Large intestine (tissue), 3 donors: Measurements from ENCODE around the gene MRPS12. TPM values are rescaled to one million over a fixed set of nuclear protein-coding genes. Genes with fewer than 3 reads are reported as not detected.

Source experiments
- DNase-seq, 2 donors: peaks; one replicate each; pipeline versions ENCODE4 v3.0.0 to v3.0.0-alpha.2; 2013
- H3K27ac ChIP-seq: one replicate; pipeline ENCODE4 v1.5.1; 2013; ENCODE audit warnings: low read length
- H3K27me3 ChIP-seq: 2 replicates; pipeline ENCODE4 v1.6.1; 2013; ENCODE audit warnings: low read length; ENCODE audit not compliant: control insufficient read depth, insufficient read depth
- H3K36me3 ChIP-seq: 2 replicates; pipeline ENCODE4 v1.6.1; 2013; ENCODE audit warnings: low read length; ENCODE audit not compliant: control insufficient read depth, insufficient read depth
- H3K4me1 ChIP-seq: one replicate; pipeline ENCODE4 v1.6.1; 2013; ENCODE audit warnings: low read length; ENCODE audit not compliant: control insufficient read depth, insufficient read depth
- H3K4me3 ChIP-seq: one replicate; pipeline ENCODE4 v1.5.1; 2013; ENCODE audit warnings: low read length
- H3K9me3 ChIP-seq: one replicate; pipeline ENCODE4 v1.6.1; 2013; ENCODE audit warnings: mild to moderate bottlenecking, low read depth, low read length, moderate library complexity; ENCODE audit not compliant: control insufficient read depth
- WGBS: methylation state at CpG from one replicate; pipeline ENCODE4 v1.1.5; 2013; ENCODE audit warnings: low lambda C conversion rate; ENCODE audit not compliant: insufficient coverage; 5-methylcytosine and 5-hydroxymethylcytosine counted together
- polyA plus RNA-seq: library from polyadenylated mRNA; unstranded; fragments of 120-200 nt; gene quantifications from one replicate; pipeline ENCODE4 v1.2.1, GENCODE V29; 2013

The MRPS12 gene
- polyA plus RNA-seq, 1 donor, result 23.5 TPM

- WGBS, result no CpG with 5 or more reads among the region's 9 CpGs
Measured at GRCh38 chr19:38894968-38895367, 35.8 kb upstream of the MRPS12 start.

DNA sequence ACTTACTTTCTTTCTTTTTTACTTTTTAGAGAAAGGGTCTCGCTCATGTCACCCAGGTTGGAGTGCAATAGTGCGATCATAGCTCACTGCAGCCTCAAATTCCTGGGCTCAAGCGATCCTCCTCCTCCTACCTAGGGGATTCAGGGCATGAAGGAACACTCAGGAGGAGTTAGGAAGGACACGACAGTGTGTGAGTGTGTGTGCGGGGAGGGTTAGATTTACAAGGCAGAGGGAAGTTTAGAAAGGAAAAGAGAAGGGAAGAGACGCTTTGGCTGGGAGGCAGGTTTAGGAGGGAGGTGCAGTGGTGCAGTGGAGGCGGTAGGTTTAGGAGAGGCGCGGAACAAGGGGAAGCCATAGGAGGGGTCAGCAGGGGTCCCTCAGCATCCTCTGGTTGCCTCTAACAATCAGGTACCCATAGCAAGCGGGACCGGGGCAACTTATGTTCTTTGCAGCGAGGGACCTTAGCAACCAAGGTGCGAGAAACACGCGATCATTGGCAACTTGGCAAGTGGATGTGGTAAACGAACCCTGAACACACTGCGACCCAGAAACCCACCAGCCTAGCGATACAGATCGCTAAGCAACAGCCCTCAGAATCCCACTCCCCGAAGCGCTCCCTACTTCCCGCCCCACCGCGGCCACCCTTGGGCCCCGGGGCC, 31.8 kb upstream of the MRPS12 start:
- DNase-seq, result no peak

More at GRCh38 chr19:38894968-38895367, 35.8 kb upstream of the MRPS12 start:
- Histone ChIP-seq H3K9me3 (no peaks in the 10 kb centered on the region), H3K4me3 (no peak overlapping the region), H3K27me3 (no peaks in the 10 kb centered on the region), H3K27ac (no peak overlapping the region), H3K4me1 (peaks cover 10% of the 10 kb centered on the region), H3K36me3 (peaks cover 17% of the 10 kb centered on the region)
- DNase-seq, result no peak

GRCh38 chr19:38899447-38900201, 31.1 kb upstream of the MRPS12 start, which contains the start of the genes NFKBIB and SIRT2:
TSS of gene NFKBIB (plus strand) at chr19:38899969. CDS start at chr19:38900033, 64 bp downstream.
TSS of gene SIRT2 (minus strand) at chr19:38899618. CDS start at chr19:38899521, 97 bp downstream.
- peaks cover 16% of the 10 kb centered on the region for H3K4me1 ChIP-seq

More for the DNA sequence above, 31.8 kb upstream of the MRPS12 start:
- no peaks in the 10 kb centered on the region for H3K27me3 ChIP-seq
- peak overlapping the region; percentile 80 for H3K27ac ChIP-seq
- WGBS, result 13% methylated on average over 3 of the region's 25 CpGs
- H3K4me3 ChIP-seq, result peak overlapping the region; percentile 96
- H3K4me1 ChIP-seq, result peaks cover 16% of the 10 kb centered on the region
- no peaks in the 10 kb centered on the region for H3K9me3 ChIP-seq
- no peaks in the 10 kb centered on the region for H3K36me3 ChIP-seq

GRCh38 chr19:38900202-38900629, 30.5 kb upstream of the MRPS12 start:
- Histone ChIP-seq H3K36me3 (peaks cover under 1% of the 10 kb centered on the region), H3K4me3 (peak overlapping the region; percentile 96), H3K9me3 (no peaks in the 10 kb centered on the region), H3K27ac (peak overlapping the region; percentile 84), H3K4me1 (peaks cover 16% of the 10 kb centered on the region), H3K27me3 (no peaks in the 10 kb centered on the region)
- DNase-seq, result no peak
- 30% methylated on average over 2 of the region's 8 CpGs for WGBS

More at GRCh38 chr19:38899447-38900201, 31.1 kb upstream of the MRPS12 start, which contains the start of the genes NFKBIB and SIRT2:
- Histone ChIP-seq H3K27ac (peak within 1 kb of the TSS; percentile 84), H3K36me3 (no peaks in the 10 kb centered on the region), H3K9me3 (no peaks in the 10 kb centered on the region), H3K4me3 (peak within 1 kb of the TSS; percentile 96), H3K27me3 (no peaks in the 10 kb centered on the region)
- WGBS, result no CpG with 5 or more reads among the region's 64 CpGs
- peak; percentile 100 for DNase-seq

- H3K27ac ChIP-seq, result peak overlapping the region; percentile 84
- peak in 1 of 2 donors; percentile 25 for DNase-seq
- 20% methylated on average over 3 of the region's 3 CpGs for WGBS
Measured at GRCh38 chr19:38900743-38901190, 30.0 kb upstream of the MRPS12 start.

GRCh38 chr19:38901683-38902082, 29.1 kb upstream of the MRPS12 start:
- DNase-seq, result no peak
- WGBS, result 100% methylated on average over 1 of the region's 1 CpG
- Histone ChIP-seq H3K9me3 (no peaks in the 10 kb centered on the region), H3K27me3 (no peaks in the 10 kb centered on the region), H3K36me3 (peaks cover 8% of the 10 kb centered on the region), H3K4me3 (no peak overlapping the region), H3K4me1 (peaks cover 16% of the 10 kb centered on the region), H3K27ac (no peak overlapping the region)

More at GRCh38 chr19:38900743-38901190, 30.0 kb upstream of the MRPS12 start:
- H3K36me3 ChIP-seq, result peaks cover 6% of the 10 kb centered on the region
- H3K27me3 ChIP-seq, result no peaks in the 10 kb centered on the region
- peaks cover 16% of the 10 kb centered on the region for H3K4me1 ChIP-seq
- no peaks in the 10 kb centered on the region for H3K9me3 ChIP-seq
- H3K4me3 ChIP-seq, result peak overlapping the region; percentile 96

DNA sequence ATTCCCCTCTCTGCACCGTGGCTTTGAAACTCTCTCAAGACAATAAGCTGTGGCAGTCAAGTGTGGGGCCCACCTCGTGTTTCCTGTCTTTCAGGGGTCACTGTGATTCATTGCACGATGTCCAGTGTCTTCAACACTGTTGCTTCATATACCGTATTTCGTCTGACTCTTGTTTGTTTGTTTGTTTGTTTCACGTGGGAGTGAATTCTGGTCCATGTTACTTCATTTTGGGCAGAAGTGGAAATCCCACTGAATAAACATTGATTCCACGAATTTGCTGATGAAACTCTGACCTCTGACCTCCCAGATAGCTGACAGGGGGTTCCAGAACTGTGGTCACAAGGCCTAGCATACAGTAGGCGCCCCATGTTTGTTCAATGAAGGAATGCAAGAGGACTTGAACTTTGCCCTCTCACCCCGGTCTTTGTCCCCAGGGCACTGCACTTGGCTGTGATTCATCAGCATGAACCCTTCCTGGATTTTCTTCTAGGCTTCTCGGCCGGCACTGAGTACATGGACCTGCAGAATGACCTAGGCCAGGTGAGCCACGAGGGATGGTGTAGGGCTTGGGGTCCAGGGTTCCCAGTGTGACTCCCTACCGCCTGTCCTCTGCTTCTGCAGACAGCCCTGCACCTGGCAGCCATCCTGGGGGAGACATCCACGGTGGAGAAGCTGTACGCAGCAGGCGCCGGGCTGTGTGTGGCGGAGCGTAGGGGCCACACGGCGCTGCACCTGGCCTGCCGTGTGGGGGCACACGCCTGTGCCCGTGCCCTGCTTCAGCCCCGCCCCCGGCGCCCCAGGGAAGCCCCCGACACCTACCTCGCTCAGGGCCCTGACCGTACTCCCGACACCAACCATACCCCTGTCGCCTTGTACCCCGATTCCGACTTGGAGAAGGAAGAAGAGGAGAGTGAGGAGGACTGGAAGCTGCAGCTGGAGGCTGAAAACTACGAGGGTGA, 25.9 kb upstream of the MRPS12 start:
- Histone ChIP-seq H3K27me3 (no peaks in the 10 kb centered on the region), H3K36me3 (peaks cover 23% of the 10 kb centered on the region), H3K4me3 (no peak overlapping the region), H3K9me3 (peaks cover 2% of the 10 kb centered on the region), H3K27ac (no peak overlapping the region), H3K4me1 (peaks cover 6% of the 10 kb centered on the region)
- DNase-seq, result peak in 1 of 2 donors; percentile 47
- 100% methylated on average over 2 of the region's 35 CpGs for WGBS

DNA sequence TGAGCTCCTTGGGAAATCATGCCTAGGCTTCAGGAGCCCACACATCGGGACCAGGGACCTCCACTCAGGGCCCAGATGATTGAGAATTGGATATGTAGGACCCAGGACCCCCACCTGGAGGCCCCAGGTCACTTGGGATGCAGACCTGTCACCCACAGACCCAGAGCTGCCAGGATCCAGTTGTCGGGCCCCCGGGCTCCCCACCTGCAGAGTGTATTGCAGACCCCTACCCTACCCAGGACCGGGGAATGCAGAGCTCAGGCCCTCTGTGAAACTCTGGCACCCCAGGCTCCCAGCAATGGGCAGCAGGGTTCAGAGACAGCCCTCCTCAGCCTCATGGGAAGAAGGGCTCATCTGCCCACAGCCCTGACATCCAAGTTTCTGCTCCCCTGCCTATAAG, 25.1 kb upstream of the MRPS12 start:
- no CpG with 5 or more reads among the region's 4 CpGs for WGBS
- peaks cover 6% of the 10 kb centered on the region for H3K4me1 ChIP-seq
- peaks cover 23% of the 10 kb centered on the region for H3K36me3 ChIP-seq

GRCh38 chr19:38907227-38907626, 23.5 kb upstream of the MRPS12 start:
- DNase-seq, result no peak
- Histone ChIP-seq H3K4me3 (no peak overlapping the region), H3K4me1 (no peaks in the 10 kb centered on the region), H3K27ac (no peak overlapping the region), H3K9me3 (peaks cover 6% of the 10 kb centered on the region), H3K27me3 (peaks cover 11% of the 10 kb centered on the region), H3K36me3 (peaks cover 23% of the 10 kb centered on the region)
- no CpG with 5 or more reads among the region's 29 CpGs for WGBS

More for the DNA sequence above, 25.1 kb upstream of the MRPS12 start:
- H3K27ac ChIP-seq, result no peak overlapping the region
- no peak overlapping the region for H3K4me3 ChIP-seq
- peaks cover 2% of the 10 kb centered on the region for H3K9me3 ChIP-seq
- no peaks in the 10 kb centered on the region for H3K27me3 ChIP-seq
- no peak for DNase-seq
